BLaER1 (cell line): Measurements from ENCODE around the gene ZP2.

Experiments
- H3K27ac ChIP-seq: shearing (Covaris generic); formaldehyde crosslinking; 2 replicates; pipeline ENCODE4 v1.8.1; 2022
- H3K27me3 ChIP-seq: shearing (Covaris generic); formaldehyde crosslinking; 2 replicates; pipeline ENCODE4 v1.8.1; 2022
- H3K36me3 ChIP-seq: shearing (Covaris generic); formaldehyde crosslinking; 2 replicates; pipeline ENCODE4 v1.8.1; 2022
- H3K4me1 ChIP-seq: shearing (Covaris generic); formaldehyde crosslinking; 2 replicates; pipeline ENCODE4 v1.8.1; 2022
- H3K4me2 ChIP-seq: shearing (Covaris generic); formaldehyde crosslinking; 2 replicates; pipeline ENCODE4 v1.8.1; 2022
- H3K4me3 ChIP-seq: shearing (Covaris generic); formaldehyde crosslinking; 2 replicates; pipeline ENCODE4 v1.8.1; 2022
- H3K9ac ChIP-seq: shearing (Covaris generic); formaldehyde crosslinking; 2 replicates; pipeline ENCODE4 v1.8.1; 2022
- H3K9me3 ChIP-seq: shearing (Covaris generic); formaldehyde crosslinking; 2 replicates; pipeline ENCODE4 v1.8.1; 2022
- H4K20me1 ChIP-seq: shearing (Covaris generic); formaldehyde crosslinking; 2 replicates; pipeline ENCODE4 v1.8.1; 2022
- Cebpa-rat ChIP-seq: shearing (Covaris generic); IDR thresholded peaks from 2 replicates; pipeline ENCODE4 v1.8.1; 2022

ZP2 gene

GRCh38 chr16:21164521-21165168, 46.7 kb downstream of the ZP2 start:
- Histone ChIP-seq H3K4me1 (peaks cover 11% of the 10 kb centered on the region), H3K27me3 (no peaks in the 10 kb centered on the region; the same call in 1 of the 2 replicates), H3K9ac (no peak overlapping the region), H4K20me1 (peaks cover 7% of the 10 kb centered on the region; the same call in 1 of the 2 replicates), H3K27ac (no peak overlapping the region), H3K9me3 (no peaks in the 10 kb centered on the region), H3K4me3 (no peak overlapping the region), H3K36me3 (peaks cover 68% of the 10 kb centered on the region), H3K4me2 (no peak overlapping the region)
- TF ChIP-seq Cebpa-rat, result no peak

GRCh38 chr16:21163576-21163975, 47.8 kb downstream of the ZP2 start:
- Histone ChIP-seq H3K4me2 (no peak overlapping the region), H3K4me1 (peaks cover 19% of the 10 kb centered on the region)

GRCh38 chr16:21162661-21163151, 48.7 kb downstream of the ZP2 start:
- Histone ChIP-seq H3K36me3 (peaks cover 62% of the 10 kb centered on the region), H3K9me3 (no peaks in the 10 kb centered on the region), H3K27ac (no peak overlapping the region), H3K4me1 (peaks cover 26% of the 10 kb centered on the region), H3K4me2 (no peak overlapping the region), H3K9ac (no peak overlapping the region), H3K27me3 (no peaks in the 10 kb centered on the region; the same call in 1 of the 2 replicates), H4K20me1 (peaks cover 7% of the 10 kb centered on the region; the same call in 1 of the 2 replicates), H3K4me3 (no peak overlapping the region)
- no peak for TF ChIP-seq Cebpa-rat

More at GRCh38 chr16:21163576-21163975, 47.8 kb downstream of the ZP2 start:
- no peak overlapping the region for H3K27ac ChIP-seq
- H3K4me3 ChIP-seq, result no peak overlapping the region
- peaks cover 7% of the 10 kb centered on the region; the same call in 1 of the 2 replicates for H4K20me1 ChIP-seq
- H3K27me3 ChIP-seq, result no peaks in the 10 kb centered on the region; the same call in 1 of the 2 replicates
- no peaks in the 10 kb centered on the region for H3K9me3 ChIP-seq
- TF ChIP-seq Cebpa-rat, result no peak
- no peak overlapping the region for H3K9ac ChIP-seq
- H3K36me3 ChIP-seq, result peaks cover 62% of the 10 kb centered on the region

- no peaks in the 10 kb centered on the region; the same call in 1 of the 2 replicates for H4K20me1 ChIP-seq
- peaks cover 50% of the 10 kb centered on the region for H3K36me3 ChIP-seq
- no peak overlapping the region for H3K9ac ChIP-seq
- H3K27me3 ChIP-seq, result no peaks in the 10 kb centered on the region; the same call in 1 of the 2 replicates
- no peak for TF ChIP-seq Cebpa-rat
- no peak overlapping the region for H3K4me3 ChIP-seq
- H3K4me2 ChIP-seq, result 0 out of 2 replicates have a peak overlapping the region, but pooled peaks have one; percentile 3
- peaks cover 28% of the 10 kb centered on the region for H3K4me1 ChIP-seq
- H3K27ac ChIP-seq, result no peak overlapping the region
- H3K9me3 ChIP-seq, result no peaks in the 10 kb centered on the region
These were observed 50.2 kb downstream of the ZP2 start for GRCh38 chr16:21161211-21161610.

- Histone ChIP-seq H3K4me1 (peaks cover 28% of the 10 kb centered on the region), H3K4me2 (peak overlapping the region; percentile 97), H3K36me3 (peaks cover 42% of the 10 kb centered on the region), H3K9ac (no peak overlapping the region), H3K27me3 (no peaks in the 10 kb centered on the region; the same call in 1 of the 2 replicates), H3K4me3 (no peak overlapping the region), H4K20me1 (no peaks in the 10 kb centered on the region; the same call in 1 of the 2 replicates), H3K9me3 (no peaks in the 10 kb centered on the region), H3K27ac (no peak overlapping the region)
- TF ChIP-seq Cebpa-rat, result no peak
These were observed 51.1 kb downstream of the ZP2 start for GRCh38 chr16:21160276-21160675.

- TF ChIP-seq Cebpa-rat, result no peak
- H3K9ac ChIP-seq, result peak overlapping the region; percentile 78
- H3K4me3 ChIP-seq, result peak overlapping the region; percentile 80
- H4K20me1 ChIP-seq, result no peaks in the 10 kb centered on the region; the same call in 1 of the 2 replicates
- peaks cover 28% of the 10 kb centered on the region for H3K4me1 ChIP-seq
- peaks cover 33% of the 10 kb centered on the region for H3K36me3 ChIP-seq
- no peaks in the 10 kb centered on the region; the same call in 1 of the 2 replicates for H3K27me3 ChIP-seq
- H3K4me2 ChIP-seq, result peak overlapping the region; percentile 97
- H3K9me3 ChIP-seq, result no peaks in the 10 kb centered on the region
- H3K27ac ChIP-seq, result peak overlapping the region; percentile 56; the same call in 1 of the 2 replicates
These were observed 52.0 kb downstream of the ZP2 start for GRCh38 chr16:21159281-21159951.

- no peaks in the 10 kb centered on the region; the same call in 1 of the 2 replicates for H4K20me1 ChIP-seq
- no peaks in the 10 kb centered on the region for H3K27me3 ChIP-seq
- no peak for TF ChIP-seq Cebpa-rat
- H3K36me3 ChIP-seq, result peaks cover 23% of the 10 kb centered on the region
- peak within 1 kb of the TSS; percentile 78 for H3K9ac ChIP-seq
- peaks cover 28% of the 10 kb centered on the region for H3K4me1 ChIP-seq
- peak within 1 kb of the TSS; percentile 56; the same call in 1 of the 2 replicates for H3K27ac ChIP-seq
- no peaks in the 10 kb centered on the region for H3K9me3 ChIP-seq
- peak within 1 kb of the TSS; percentile 97 for H3K4me2 ChIP-seq
- peak within 1 kb of the TSS; percentile 80 for H3K4me3 ChIP-seq
These were observed 52.9 kb downstream of the ZP2 start, which contains the start of gene LDAF1 for GRCh38 chr16:21158208-21159110. TSS of gene LDAF1 (plus strand) at chr16:21158674. CDS start at chr16:21161183, 2,509 bp downstream.

GRCh38 chr16:21157632-21158031, 53.7 kb downstream of the ZP2 start:
- Histone ChIP-seq H3K27me3 (no peaks in the 10 kb centered on the region), H3K36me3 (peaks cover 15% of the 10 kb centered on the region), H3K9me3 (no peaks in the 10 kb centered on the region), H3K4me3 (no peak overlapping the region), H3K4me2 (peak overlapping the region; percentile 97), H4K20me1 (no peaks in the 10 kb centered on the region; the same call in 1 of the 2 replicates), H3K4me1 (peaks cover 27% of the 10 kb centered on the region), H3K27ac (no peak overlapping the region), H3K9ac (no peak overlapping the region)
- no peak for TF ChIP-seq Cebpa-rat
